Stimulated activated CD8-positive, alpha-beta memory T cell treated with anti-CD3 and anti-CD28 coated beads, Interleukin-15, amount 100 ng/mL, for 48 hours (primary cell): ENCODE results near the gene FNDC11.

Experiments
- DNase-seq, 2 donors: peaks; one replicate each; pipeline ENCODE4 v3.0.0-alpha.2; 2020; ENCODE audit warnings: low read depth in 2 of 2

The FNDC11 gene

GRCh38 chr20:63553251-63553932, 567 bp upstream of the FNDC11 start:
- DNase-seq: peak; percentile 66 to 73

DNA sequence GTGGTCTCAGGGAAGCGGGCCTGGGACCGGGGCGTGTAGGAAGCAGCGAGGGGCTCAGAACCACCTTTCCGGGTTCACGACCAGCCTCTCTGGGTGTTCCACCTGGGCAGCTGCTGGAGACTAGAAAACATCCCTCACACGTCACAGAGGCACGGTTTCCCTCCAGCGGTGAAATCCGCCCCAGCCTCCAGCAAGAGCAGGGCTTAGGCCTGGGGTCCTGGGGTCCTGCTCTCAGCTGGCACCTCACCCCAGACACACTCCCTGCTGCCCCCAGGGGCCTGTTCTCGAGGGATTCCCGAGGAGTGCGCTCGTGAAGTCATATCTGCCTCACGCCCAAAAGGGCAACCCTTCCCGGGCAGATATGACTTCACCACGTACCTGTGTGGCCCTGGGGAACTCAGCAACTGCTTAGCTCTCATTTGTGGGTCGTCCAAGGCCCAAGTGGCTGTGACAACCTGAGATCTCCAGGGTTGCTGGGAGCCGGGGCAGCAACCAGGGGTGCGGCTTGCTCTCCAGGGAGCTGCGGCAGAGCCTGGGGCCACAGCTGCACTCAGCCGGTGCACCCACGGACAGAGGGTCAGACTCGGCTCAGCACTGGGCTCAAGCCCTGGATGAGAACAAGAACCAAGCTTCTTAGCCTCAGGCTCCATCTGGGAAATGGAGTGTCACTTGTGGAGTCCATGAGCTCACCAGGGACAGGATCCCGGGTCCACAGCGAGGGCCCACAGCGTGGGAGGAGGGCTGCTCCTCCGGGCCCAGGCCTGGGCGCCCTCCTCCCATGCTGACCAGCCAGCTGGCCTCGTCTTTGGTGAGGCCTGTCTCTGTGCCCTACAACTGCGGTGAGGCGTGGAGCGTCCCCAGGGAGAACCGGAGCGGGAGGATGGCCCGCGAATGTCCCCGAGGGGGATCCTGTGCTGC, 661 bp downstream of the FNDC11 start:
- DNase-seq: no peak

- DNase-seq: no peak
Observed at GRCh38 chr20:63555661-63556381, 1.9 kb downstream of the FNDC11 start.

DNA sequence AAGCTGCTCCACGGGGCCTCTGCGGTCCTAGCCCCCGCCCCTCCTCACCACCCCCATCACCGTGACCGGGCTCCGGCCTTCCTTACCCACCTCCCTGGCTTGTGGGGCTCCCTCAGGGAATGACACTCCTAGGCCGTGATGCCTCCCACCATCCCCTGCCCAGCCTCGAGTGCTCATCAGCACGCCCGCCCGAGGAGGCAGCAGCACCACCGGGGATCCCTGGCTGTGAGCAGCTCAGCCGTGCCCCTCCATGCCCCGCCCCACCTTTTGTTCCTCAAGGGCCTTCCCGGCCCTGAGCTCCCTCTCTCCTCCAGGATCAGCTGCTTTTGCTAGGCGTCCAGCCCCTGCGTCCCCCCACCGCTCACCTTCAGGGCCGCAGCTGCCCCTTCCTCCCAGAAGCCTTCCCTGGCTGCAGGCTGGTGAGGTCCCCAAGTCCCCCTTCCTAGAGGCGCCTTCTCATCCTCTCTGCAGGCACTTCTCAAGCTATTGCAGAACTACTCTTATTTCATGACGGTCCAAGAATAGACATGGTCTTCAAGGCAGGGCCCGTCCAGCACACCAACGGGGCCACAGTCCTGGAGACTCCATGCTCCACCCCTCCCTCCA, 3.0 kb downstream of the FNDC11 start:
- no peak for DNase-seq

- no peak for DNase-seq
Observed at GRCh38 chr20:63557481-63557891, 3.5 kb downstream of the FNDC11 start.

DNA sequence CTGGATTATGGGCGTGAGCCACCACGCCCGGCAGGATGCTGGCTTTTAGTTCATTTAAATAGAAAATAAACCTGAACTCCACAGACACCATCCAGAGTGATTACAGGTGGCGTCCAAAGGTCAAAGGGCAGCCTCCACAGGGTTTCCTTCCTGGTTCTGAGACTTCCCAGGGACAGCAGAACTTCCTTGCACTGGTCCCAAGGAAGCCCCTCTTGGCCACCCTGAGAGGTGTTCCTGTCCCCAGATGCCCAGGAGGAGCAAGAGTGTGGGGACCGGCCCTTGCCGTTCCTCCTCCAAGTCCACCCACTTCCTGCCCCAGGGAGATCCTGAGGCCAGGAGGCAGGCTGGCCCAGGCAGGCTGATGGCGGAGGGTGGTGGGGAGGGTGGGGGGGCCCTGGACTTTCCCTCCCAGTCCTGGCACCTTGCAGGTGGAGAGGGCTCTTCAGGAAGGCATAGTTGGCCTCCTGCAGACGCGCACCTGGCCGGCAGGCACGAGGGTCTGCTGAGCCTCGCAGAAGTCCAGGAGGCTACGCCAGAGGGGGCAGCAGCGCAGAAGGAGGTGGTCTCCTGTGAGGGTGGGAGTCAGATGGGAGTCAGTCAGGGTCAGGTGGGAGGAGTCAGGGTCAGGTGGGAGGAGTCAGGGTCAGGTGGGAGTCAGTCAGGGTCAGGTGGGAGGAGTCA, 5.0 kb downstream of the FNDC11 start:
- no peak for DNase-seq

GRCh38 chr20:63559485-63560332, 5.8 kb downstream of the FNDC11 start:
- peak in 1 of 2 donors; percentile 47 for DNase-seq

GRCh38 chr20:63560333-63560805, 6.4 kb downstream of the FNDC11 start:
- no peak for DNase-seq

DNA sequence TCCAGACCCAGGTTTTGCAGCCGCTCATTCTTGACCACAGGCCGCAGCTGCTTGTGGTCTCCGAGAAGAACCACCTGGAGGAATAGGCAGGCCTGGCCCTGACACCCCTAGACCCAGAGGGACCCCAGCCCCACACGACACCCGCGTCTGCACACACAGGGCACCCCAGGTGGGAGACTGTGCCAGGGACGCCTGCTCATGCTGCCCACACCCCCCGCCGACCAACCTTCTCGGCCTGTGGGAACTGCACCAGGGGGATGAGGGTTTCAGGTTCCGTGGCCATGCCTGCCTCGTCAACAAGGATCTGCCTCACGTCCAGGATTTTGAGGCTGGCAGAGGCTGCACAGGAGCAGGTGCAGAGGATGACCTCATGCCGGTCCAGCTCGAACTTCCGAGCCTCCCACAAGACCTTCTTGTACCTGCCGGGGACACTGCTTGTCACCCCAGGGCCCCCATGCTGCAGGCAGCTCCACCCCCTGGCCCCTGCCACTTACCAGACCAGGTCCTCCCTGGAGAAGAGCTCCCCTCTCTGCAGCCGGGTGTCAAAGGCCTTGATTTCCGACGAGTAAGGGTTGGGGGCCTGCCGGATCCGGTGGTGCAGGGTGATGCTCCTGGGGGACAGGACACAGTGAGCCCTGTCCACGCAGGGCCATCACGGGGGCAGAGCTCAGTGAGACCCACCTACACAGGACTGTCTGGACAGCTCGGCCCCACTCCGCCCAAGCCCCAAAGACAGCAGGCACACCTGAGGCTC, 7.1 kb downstream of the FNDC11 start:
- DNase-seq: no peak

DNA sequence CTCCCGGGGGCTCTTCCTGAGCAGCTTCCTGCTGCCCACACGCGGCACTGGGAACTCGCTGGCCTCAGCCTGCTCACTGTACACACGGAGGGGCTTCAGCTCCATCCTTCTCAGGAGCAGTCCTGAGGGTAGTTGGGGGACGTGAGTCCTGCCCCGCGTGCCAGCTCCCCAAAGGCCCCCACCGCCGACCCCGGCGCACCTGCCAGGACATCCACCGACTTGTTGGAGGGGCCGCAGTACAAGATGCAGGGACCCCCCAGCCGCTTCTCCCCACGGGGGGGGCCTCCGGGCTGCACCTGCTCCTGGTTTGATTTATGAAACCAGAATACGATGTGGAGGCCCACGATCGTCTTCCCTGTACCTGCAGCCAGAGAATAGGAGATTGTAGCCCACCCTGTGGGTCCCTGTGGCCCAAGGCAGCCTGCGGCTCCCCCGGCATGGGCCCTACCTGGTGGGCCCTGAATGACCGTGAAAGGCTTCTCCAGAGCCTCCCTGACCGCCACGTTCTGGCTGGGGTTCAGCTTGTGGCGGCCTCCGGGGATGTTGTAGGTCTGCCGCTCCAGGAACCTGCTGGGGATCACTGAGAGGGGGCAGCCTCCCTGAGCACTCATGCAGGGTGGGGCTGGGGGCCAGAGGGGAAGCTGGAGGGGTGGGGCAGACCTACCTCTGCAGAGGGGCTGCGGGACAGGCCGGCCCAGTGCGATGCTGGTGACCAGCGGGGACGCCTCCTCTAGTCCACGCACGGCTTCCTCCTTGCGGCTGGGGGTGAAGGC, 7.9 kb downstream of the FNDC11 start:
- DNase-seq: no peak

DNA sequence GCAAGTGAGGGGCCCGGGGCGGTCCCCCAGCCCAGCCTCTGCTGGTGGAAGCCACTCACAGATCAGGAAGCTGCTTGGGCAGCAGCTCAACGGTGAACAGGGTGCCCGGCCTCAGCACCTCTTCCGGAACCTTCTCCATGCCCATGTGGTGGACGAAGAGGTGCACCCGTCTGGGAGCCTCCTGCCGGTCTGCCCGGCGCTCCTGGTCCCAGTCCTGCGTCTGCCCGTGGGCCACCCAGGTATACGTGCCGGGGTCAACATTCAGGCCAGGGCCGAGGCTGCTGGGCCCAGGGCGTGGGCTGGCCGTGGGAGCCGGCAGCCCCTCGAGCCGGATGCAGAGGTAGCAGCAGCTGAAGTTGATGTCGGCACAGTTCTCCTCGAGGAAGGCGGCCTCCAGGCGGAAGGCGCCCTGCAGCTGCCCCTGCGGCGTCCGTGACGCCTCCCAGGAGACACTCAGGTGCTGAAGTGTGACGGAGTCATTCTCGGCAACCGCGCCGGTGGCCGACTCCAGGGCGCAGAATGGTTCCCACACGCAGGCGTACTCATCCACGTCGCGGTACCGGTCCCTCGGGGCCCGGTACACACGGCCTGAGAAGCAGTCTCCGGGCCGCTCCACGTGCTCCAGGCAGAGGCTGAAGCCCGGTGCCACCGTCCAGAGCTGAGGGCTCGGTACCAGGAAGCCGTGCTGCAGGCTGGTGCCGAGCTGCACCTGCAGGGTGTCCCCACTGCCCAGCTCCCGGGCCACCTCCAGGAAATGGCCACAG, 8.7 kb downstream of the FNDC11 start:
- DNase-seq: no peak

DNA sequence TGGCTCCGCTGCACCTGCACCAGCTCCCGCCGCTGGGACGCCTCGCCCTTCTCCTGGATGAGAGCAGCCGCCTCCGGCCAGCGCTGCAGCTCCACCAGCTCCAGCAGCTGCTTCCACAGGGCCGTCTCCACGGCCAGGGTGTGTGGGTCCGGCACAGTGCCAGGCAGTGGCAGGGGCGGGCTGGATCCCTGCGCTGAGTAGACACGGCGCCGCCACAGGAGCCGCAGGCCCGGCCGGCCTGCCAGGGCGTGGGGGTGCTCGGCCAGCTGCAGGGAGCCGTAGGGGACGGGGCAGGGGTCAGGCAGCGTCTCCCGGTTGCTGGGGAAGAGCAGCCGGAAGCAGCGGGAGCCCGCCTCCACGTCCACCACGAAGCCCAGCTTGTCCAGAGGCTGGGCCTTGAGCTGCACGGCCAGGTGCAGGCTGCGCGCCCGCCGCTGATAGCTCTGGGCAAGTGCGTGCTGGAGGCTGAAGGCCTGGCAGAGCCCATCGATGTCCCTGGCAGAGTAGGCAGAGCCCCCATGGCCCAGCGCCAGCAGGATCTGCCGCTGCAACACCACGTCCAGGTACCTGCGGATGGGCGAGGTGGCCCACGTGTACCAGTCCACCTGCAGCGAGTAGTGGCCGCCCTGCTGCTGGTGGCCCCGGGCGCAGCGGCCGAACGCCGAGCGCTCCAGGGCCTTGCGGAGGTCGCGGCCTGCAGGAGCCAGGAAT, 9.4 kb downstream of the FNDC11 start:
- DNase-seq: no peak

- DNase-seq: no peak
Observed at GRCh38 chr20:63564036-63564810, 10.3 kb downstream of the FNDC11 start.

- DNase-seq: no peak
Observed at GRCh38 chr20:63565021-63565698, 11.2 kb downstream of the FNDC11 start.

- DNase-seq: no peak
Observed at GRCh38 chr20:63565699-63566335, 11.9 kb downstream of the FNDC11 start.
